Nephron progenitor cell (in vitro differentiated cells): ENCODE results near the gene STOM.

Source experiments
- DNase-seq: peaks from one replicate; pipeline ENCODE4 v3.0.0; 2021
- H3K27ac Mint-ChIP-seq: 2 replicates; pipeline ENCODE4 v1.8.0; 2021; ENCODE audit warnings: mild to moderate bottlenecking, moderate library complexity, mixed read lengths
- H3K27me3 Mint-ChIP-seq: 2 replicates; pipeline ENCODE4 v1.8.0; 2021; ENCODE audit warnings: mild to moderate bottlenecking, low read depth, mixed read lengths; ENCODE audit not compliant: poor library complexity
- H3K36me3 Mint-ChIP-seq: 2 replicates; pipeline ENCODE4 v1.8.0; 2021; ENCODE audit warnings: low read depth, mixed read lengths
- H3K4me1 Mint-ChIP-seq: 2 replicates; pipeline ENCODE4 v1.8.0; 2021; ENCODE audit warnings: mixed read lengths
- H3K4me3 Mint-ChIP-seq: 2 replicates; pipeline ENCODE4 v1.8.0; 2021; ENCODE audit warnings: mild to moderate bottlenecking, moderate library complexity, mixed read lengths
- H3K9me3 Mint-ChIP-seq: 2 replicates; pipeline ENCODE4 v1.8.0; 2021; ENCODE audit warnings: mild to moderate bottlenecking, moderate library complexity, mixed read lengths
- TF ChIP-seq, protein P1 (sequence below): fragments of 200-600 bp; sonication (generic); IDR thresholded peaks from 2 replicates; pipeline ENCODE4 v1.5.0; 2021; ENCODE audit warnings: antibody characterized with exemption

Gene STOM

DNA sequence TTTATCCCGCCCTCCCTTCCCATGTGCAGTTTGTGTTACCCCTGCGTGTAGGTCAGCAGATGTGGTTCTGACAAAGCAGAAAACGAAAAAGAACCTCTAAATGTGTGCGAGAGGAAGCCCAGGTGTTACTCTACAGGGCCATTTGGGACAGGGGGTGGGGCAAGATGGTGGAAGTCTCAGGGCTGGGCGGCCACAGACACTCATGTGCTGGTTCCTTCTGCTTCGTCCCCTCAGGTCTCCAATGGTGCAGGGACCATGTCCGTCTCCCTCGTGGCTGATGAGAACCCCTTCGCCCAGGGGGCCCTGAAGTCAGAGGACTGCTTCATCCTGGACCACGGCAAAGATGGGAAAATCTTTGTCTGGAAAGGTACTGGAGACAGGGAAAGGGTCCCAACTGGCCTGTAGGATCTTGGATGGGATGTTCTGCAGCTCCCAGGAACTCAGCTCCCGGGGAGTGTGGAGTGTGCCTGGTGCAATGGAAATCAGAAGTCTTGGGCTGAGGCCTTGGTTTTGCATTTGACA lies 53.1 kb downstream of the STOM start:
- TF ChIP-seq, protein P1, sequence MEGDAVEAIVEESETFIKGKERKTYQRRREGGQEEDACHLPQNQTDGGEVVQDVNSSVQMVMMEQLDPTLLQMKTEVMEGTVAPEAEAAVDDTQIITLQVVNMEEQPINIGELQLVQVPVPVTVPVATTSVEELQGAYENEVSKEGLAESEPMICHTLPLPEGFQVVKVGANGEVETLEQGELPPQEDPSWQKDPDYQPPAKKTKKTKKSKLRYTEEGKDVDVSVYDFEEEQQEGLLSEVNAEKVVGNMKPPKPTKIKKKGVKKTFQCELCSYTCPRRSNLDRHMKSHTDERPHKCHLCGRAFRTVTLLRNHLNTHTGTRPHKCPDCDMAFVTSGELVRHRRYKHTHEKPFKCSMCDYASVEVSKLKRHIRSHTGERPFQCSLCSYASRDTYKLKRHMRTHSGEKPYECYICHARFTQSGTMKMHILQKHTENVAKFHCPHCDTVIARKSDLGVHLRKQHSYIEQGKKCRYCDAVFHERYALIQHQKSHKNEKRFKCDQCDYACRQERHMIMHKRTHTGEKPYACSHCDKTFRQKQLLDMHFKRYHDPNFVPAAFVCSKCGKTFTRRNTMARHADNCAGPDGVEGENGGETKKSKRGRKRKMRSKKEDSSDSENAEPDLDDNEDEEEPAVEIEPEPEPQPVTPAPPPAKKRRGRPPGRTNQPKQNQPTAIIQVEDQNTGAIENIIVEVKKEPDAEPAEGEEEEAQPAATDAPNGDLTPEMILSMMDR = no peak
- no peak for DNase-seq
- H3K9me3 Mint-ChIP-seq = no peaks in the 10 kb centered on the region
- no peak overlapping the region for H3K27ac Mint-ChIP-seq
- H3K4me1 Mint-ChIP-seq = no peaks in the 10 kb centered on the region
- H3K36me3 Mint-ChIP-seq = peaks cover 17% of the 10 kb centered on the region
- peaks cover 3% of the 10 kb centered on the region for H3K27me3 Mint-ChIP-seq
- no peak overlapping the region for H3K4me3 Mint-ChIP-seq

DNA sequence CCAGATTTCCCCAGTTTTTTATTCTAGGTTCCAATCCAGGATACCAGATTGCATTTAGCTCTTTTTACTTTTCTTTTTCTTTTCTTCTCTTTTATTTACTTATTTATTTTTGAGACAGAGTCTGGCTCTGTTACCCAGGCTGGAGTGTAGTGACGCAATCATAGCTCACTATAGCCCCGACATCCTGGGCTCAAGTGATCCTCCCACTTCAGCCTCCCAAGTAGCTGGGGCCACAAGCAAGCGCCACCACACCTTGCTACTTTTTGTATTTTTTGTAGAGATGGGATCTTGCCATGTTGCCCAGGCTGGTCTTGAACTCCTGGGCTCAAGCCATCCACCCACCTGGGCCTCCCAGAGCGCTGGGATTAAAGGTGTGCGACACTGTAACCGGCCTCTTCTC lies 53.7 kb downstream of the STOM start:
- no peak overlapping the region for H3K4me3 Mint-ChIP-seq
- H3K27ac Mint-ChIP-seq = no peak overlapping the region
- DNase-seq = no peak
- TF ChIP-seq, protein P1 = no peak
- peaks cover 21% of the 10 kb centered on the region for H3K36me3 Mint-ChIP-seq
- H3K9me3 Mint-ChIP-seq = no peaks in the 10 kb centered on the region
- H3K4me1 Mint-ChIP-seq = no peaks in the 10 kb centered on the region
- H3K27me3 Mint-ChIP-seq = peaks cover 3% of the 10 kb centered on the region

DNA sequence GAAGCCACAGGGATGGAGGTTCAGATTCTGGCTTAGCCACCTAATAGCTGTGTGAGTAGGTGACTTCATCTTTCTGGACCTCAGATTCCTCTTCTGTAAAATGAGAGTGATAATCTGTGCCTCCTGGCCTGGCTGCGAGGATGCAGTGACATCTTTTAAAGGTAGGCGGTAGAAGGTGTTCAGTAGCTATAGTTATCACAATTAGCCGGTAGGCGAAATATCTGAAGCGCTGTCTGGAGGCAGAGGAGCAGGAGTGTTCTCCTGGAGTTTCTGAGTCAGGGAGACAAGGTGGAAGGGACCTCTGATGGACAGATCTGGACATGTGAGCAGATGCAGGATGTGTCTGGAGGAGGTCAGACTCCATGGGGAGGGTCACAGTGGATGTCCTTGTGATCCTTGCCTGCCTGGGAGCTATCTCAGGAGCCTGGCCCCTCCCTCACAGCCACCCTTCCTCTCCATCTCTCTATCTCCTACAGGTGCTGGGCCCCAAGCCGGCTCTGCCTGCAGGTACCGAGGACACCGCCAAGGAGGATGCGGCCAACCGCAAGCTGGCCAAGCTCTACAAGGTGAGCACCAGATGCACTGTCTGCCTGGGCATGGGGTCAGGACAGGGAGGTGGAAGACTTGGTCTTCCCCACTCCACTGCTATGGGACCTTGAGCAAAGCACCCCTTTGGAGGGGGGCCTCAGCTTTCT lies 56.4 kb downstream of the STOM start:
- no peaks in the 10 kb centered on the region for H3K9me3 Mint-ChIP-seq
- H3K27me3 Mint-ChIP-seq = peaks cover 3% of the 10 kb centered on the region
- H3K27ac Mint-ChIP-seq = peak overlapping the region; percentile 51
- H3K36me3 Mint-ChIP-seq = peaks cover 36% of the 10 kb centered on the region
- no peak overlapping the region for H3K4me3 Mint-ChIP-seq
- no peaks in the 10 kb centered on the region for H3K4me1 Mint-ChIP-seq
- TF ChIP-seq, protein P1 = no peak
- no peak for DNase-seq

DNA sequence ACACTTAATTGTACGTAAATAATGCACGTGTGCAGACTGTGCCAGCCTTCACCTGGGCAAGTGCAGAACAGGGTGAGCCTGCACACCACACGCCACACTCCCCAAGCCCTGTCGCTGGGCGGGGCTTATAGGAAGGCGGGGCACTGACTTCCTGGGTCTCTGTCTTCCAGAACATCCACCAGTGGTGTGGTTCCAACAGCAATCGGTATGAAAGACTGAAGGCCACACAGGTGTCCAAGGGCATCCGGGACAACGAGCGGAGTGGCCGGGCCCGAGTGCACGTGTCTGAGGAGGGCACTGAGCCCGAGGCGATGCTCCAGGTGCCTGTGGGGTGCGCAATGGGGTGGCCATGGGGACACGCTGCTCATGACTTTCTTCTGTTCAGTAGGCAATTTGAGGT lies 57.9 kb downstream of the STOM start:
- Mint-ChIP-seq H3K4me1 (peaks cover 5% of the 10 kb centered on the region), H3K27me3 (no peaks in the 10 kb centered on the region), H3K36me3 (peaks cover 39% of the 10 kb centered on the region), H3K4me3 (no peak overlapping the region), H3K9me3 (no peaks in the 10 kb centered on the region), H3K27ac (no peak overlapping the region)
- no peak for DNase-seq
- TF ChIP-seq, protein P1 = no peak

DNA sequence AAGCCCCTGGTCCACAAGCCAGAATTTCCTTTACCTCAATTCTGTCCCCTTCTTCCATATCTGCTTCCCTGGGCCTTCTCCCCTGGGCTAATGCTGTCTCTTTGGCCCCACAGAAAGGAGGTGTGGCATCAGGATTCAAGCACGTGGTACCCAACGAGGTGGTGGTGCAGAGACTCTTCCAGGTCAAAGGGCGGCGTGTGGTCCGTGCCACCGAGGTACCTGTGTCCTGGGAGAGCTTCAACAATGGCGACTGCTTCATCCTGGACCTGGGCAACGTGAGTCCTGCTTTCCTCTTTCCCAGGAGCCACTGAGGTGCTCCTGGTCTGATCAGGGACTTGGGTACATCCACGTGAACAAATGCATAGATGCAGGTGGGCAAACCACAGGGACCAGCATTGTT lies 59.5 kb downstream of the STOM start:
- no peak overlapping the region for H3K27ac Mint-ChIP-seq
- no peak for DNase-seq
- TF ChIP-seq, protein P1 = no peak
- no peak overlapping the region for H3K4me3 Mint-ChIP-seq
- H3K9me3 Mint-ChIP-seq = no peaks in the 10 kb centered on the region
- no peaks in the 10 kb centered on the region for H3K27me3 Mint-ChIP-seq
- peaks cover 36% of the 10 kb centered on the region for H3K36me3 Mint-ChIP-seq
- peaks cover 14% of the 10 kb centered on the region for H3K4me1 Mint-ChIP-seq
